Natural killer cell treated with Interleukin-12 subunit alpha and Interleukin-12 subunit beta and Interleukin-15 and Interleukin-18, amount 100 ng/mL, for 72 hours (primary cell): ENCODE measurements around the gene LOX. TPM values are rescaled to one million over a fixed set of nuclear protein-coding genes. Genes with fewer than 3 reads are reported as not detected.

Source experiments
- total RNA-seq, 2 donors: library from RNA; stranded (reverse); gene quantifications; one replicate each; pipeline ENCODE4 v1.2.3, GENCODE V29; 2022

Gene LOX
- total RNA-seq, 2 donors from 2014 or later, result not detected

Other genes starting within 250 kb of the LOX start
- not detected for gene FTMT, start 226.4 kb downstream of the LOX start, total RNA-seq
- gene SRFBP1, start 116.3 kb downstream of the LOX start, total RNA-seq, result 10 to 100 TPM; 15.1 to 15.5 TPM
- not detected for gene ZNF474, start 51.3 kb upstream of the LOX start, total RNA-seq
- gene SNCAIP, start 234.0 kb upstream of the LOX start, total RNA-seq, result not detected